ENCODE measurements around the gene STON2.
"Not testable (repeated sequence)": the region's sequence is repeated elsewhere in the genome, so short reads cannot be mapped to it uniquely, and the experiment has no call there.

STON2 gene

GRCh38 chr14:81247271-81247766 is 152.8 kb downstream of the STON2 start:
- Histone ChIP-seq H4K20me1 (ENCODE audit: low read depth, low read length) (no peaks in the 10 kb centered on the region), H3K27ac (ENCODE audit: low read depth, low read length) (no peak overlapping the region), H3K9me2 (replicated peaks; ENCODE audit: insufficient read depth, low read length) (no peaks in the 10 kb centered on the region), H3K36me3 (ENCODE audit: low read length) (no peaks in the 10 kb centered on the region), H3K9me3 (ENCODE audit: insufficient read depth, low read length) (no peaks in the 10 kb centered on the region; the same call in 1 of the 2 replicates), H3K79me2 (ENCODE audit: insufficient read depth, low read length) (no peaks in the 10 kb centered on the region), H3F3A (ENCODE audit: insufficient read depth) (no peaks in the 10 kb centered on the region), H3K4me2 (ENCODE audit: low read depth, low read length, poor library complexity, severe bottlenecking) (no peak overlapping the region), H3K4me3 (ENCODE audit: insufficient read depth, low read length, poor library complexity, severe bottlenecking) (no peak overlapping the region), H3K9ac (ENCODE audit: low read length) (no peak overlapping the region), H3K27me3 (ENCODE audit: low read length) (no peaks in the 10 kb centered on the region), H2AFZ (ENCODE audit: low read depth, low read length, severe bottlenecking) (no peak overlapping the region)
- no peak for TF ChIP-seq EZH2phosphoT487 (conservative IDR thresholded peaks at IDR 0.05; ENCODE audit: low read length)
- TF ChIP-seq CTCF (IDR thresholded peaks at IDR 0.05; ENCODE audit: insufficient read depth, low read length, poor library complexity, severe bottlenecking) = no peak

GRCh38 chr14:81246461-81247270 is 153.5 kb downstream of the STON2 start:
- H3K27ac ChIP-seq (ENCODE audit: low read depth, low read length) = no peak overlapping the region

GRCh38 chr14:81245771-81246170 is 154.4 kb downstream of the STON2 start:
- no peak for TF ChIP-seq EZH2phosphoT487 (conservative IDR thresholded peaks at IDR 0.05; ENCODE audit: low read length)
- TF ChIP-seq CTCF (IDR thresholded peaks at IDR 0.05; ENCODE audit: insufficient read depth, low read length, poor library complexity, severe bottlenecking) = no peak
- Histone ChIP-seq H4K20me1 (ENCODE audit: low read depth, low read length) (no peaks in the 10 kb centered on the region), H3K27ac (ENCODE audit: low read depth, low read length) (no peak overlapping the region), H3K4me2 (ENCODE audit: low read depth, low read length, poor library complexity, severe bottlenecking) (no peak overlapping the region), H3K4me3 (ENCODE audit: insufficient read depth, low read length, poor library complexity, severe bottlenecking) (no peak overlapping the region), H3K9me2 (replicated peaks; ENCODE audit: insufficient read depth, low read length) (no peaks in the 10 kb centered on the region), H3K27me3 (ENCODE audit: low read length) (no peaks in the 10 kb centered on the region), H3K79me2 (ENCODE audit: insufficient read depth, low read length) (no peaks in the 10 kb centered on the region), H3K36me3 (ENCODE audit: low read length) (no peaks in the 10 kb centered on the region), H3K9me3 (ENCODE audit: insufficient read depth, low read length) (no peaks in the 10 kb centered on the region; the same call in 1 of the 2 replicates), H3K9ac (ENCODE audit: low read length) (no peak overlapping the region), H2AFZ (ENCODE audit: low read depth, low read length, severe bottlenecking) (no peak overlapping the region), H3F3A (ENCODE audit: insufficient read depth) (no peaks in the 10 kb centered on the region)

More at GRCh38 chr14:81246461-81247270, 153.5 kb downstream of the STON2 start:
- no peaks in the 10 kb centered on the region for H3K79me2 ChIP-seq (ENCODE audit: insufficient read depth, low read length)
- H2AFZ ChIP-seq (ENCODE audit: low read depth, low read length, severe bottlenecking) = no peak overlapping the region
- no peak overlapping the region for H3K4me2 ChIP-seq (ENCODE audit: low read depth, low read length, poor library complexity, severe bottlenecking)
- no peak overlapping the region for H3K4me3 ChIP-seq (ENCODE audit: insufficient read depth, low read length, poor library complexity, severe bottlenecking)
- no peaks in the 10 kb centered on the region; the same call in 1 of the 2 replicates for H3K9me3 ChIP-seq (ENCODE audit: insufficient read depth, low read length)
- TF ChIP-seq EZH2phosphoT487 (conservative IDR thresholded peaks at IDR 0.05; ENCODE audit: low read length) = no peak
- TF ChIP-seq CTCF (IDR thresholded peaks at IDR 0.05; ENCODE audit: insufficient read depth, low read length, poor library complexity, severe bottlenecking) = no peak
- no peaks in the 10 kb centered on the region for H3K36me3 ChIP-seq (ENCODE audit: low read length)
- H3K27me3 ChIP-seq (ENCODE audit: low read length) = no peaks in the 10 kb centered on the region
- H3F3A ChIP-seq (ENCODE audit: insufficient read depth) = no peaks in the 10 kb centered on the region
- no peaks in the 10 kb centered on the region for H3K9me2 ChIP-seq (replicated peaks; ENCODE audit: insufficient read depth, low read length)
- H4K20me1 ChIP-seq (ENCODE audit: low read depth, low read length) = no peaks in the 10 kb centered on the region
- no peak overlapping the region for H3K9ac ChIP-seq (ENCODE audit: low read length)

GRCh38 chr14:81244431-81244830 is 155.7 kb downstream of the STON2 start:
- not testable (repeated sequence) for H3K27ac ChIP-seq (ENCODE audit: low read depth, low read length); H2AFZ ChIP-seq (ENCODE audit: low read depth, low read length, severe bottlenecking); H3F3A ChIP-seq (ENCODE audit: insufficient read depth); H3K9me3 ChIP-seq (ENCODE audit: insufficient read depth, low read length); H3K9ac ChIP-seq (ENCODE audit: low read length); H3K4me3 ChIP-seq (ENCODE audit: insufficient read depth, low read length, poor library complexity, severe bottlenecking); H4K20me1 ChIP-seq (ENCODE audit: low read depth, low read length); H3K79me2 ChIP-seq (ENCODE audit: insufficient read depth, low read length); H3K9me2 ChIP-seq (replicated peaks; ENCODE audit: insufficient read depth, low read length); H3K36me3 ChIP-seq (ENCODE audit: low read length); H3K4me2 ChIP-seq (ENCODE audit: low read depth, low read length, poor library complexity, severe bottlenecking); H3K27me3 ChIP-seq (ENCODE audit: low read length)
